ENCODE measurements around the gene SPDEF. TPM values are rescaled to one million over a fixed set of nuclear protein-coding genes. Genes with fewer than 3 reads are reported as not detected.
A peak's percentile ranks its signal among the peaks of the same experiment; 100 is the strongest.

The SPDEF gene
- polyA plus RNA-seq, 1 donor, result not detected

- DNase-seq, result peak; percentile 26
These were observed 29.7 kb downstream of the SPDEF start for GRCh38 chr6:34526241-34526972.

GRCh38 chr6:34525431-34526175 is 30.5 kb downstream of the SPDEF start:
- no peak for DNase-seq

- no peak for DNase-seq
These were observed 31.2 kb downstream of the SPDEF start for GRCh38 chr6:34524971-34525370.

GRCh38 chr6:34524499-34524898 is 31.6 kb downstream of the SPDEF start:
- DNase-seq, result no peak

- no peak for DNase-seq
These were observed 32.5 kb downstream of the SPDEF start for GRCh38 chr6:34523441-34524206.

- no peak for DNase-seq
These were observed 33.4 kb downstream of the SPDEF start for GRCh38 chr6:34522761-34523160.

GRCh38 chr6:34521463-34522285 is 34.5 kb downstream of the SPDEF start:
- DNase-seq, result no peak

GRCh38 chr6:34520645-34521462 is 35.3 kb downstream of the SPDEF start:
- no peak for DNase-seq

GRCh38 chr6:34519971-34520644 is 36.0 kb downstream of the SPDEF start:
- DNase-seq, result no peak

GRCh38 chr6:34518669-34519365 is 37.3 kb downstream of the SPDEF start:
- DNase-seq, result no peak

- no peak for DNase-seq
These were observed 38.2 kb downstream of the SPDEF start for GRCh38 chr6:34517966-34518365.

- DNase-seq, result no peak
These were observed 38.7 kb downstream of the SPDEF start for GRCh38 chr6:34517461-34517881.

GRCh38 chr6:34516391-34517324 is 39.5 kb downstream of the SPDEF start:
- no peak for DNase-seq

GRCh38 chr6:34515473-34516387 is 40.4 kb downstream of the SPDEF start:
- DNase-seq, result no peak

- peak; percentile 65 for DNase-seq
These were observed 41.3 kb downstream of the SPDEF start for GRCh38 chr6:34514593-34515472.

GRCh38 chr6:34514112-34514511 is 42.0 kb downstream of the SPDEF start:
- DNase-seq, result no peak

- DNase-seq, result no peak
These were observed 42.5 kb downstream of the SPDEF start for GRCh38 chr6:34513646-34514045.

Data from hindlimb muscle (tissue), 1 donor.